Measurements from ENCODE around the gene FREM1.

GRCh38 chr9:14899815-14900193 lies 10.4 kb downstream of the FREM1 start:
- TF ChIP-seq POLR2A (IDR thresholded peaks at IDR 0.05) (no peak), CTCF (IDR thresholded peaks at IDR 0.05 in 8 of 11, conservative IDR thresholded peaks at IDR 0.05 in 3 of 11) (no peak)

All from spleen (tissue), 7 donors.